ENCODE results near the gene TAF5L.

DNA sequence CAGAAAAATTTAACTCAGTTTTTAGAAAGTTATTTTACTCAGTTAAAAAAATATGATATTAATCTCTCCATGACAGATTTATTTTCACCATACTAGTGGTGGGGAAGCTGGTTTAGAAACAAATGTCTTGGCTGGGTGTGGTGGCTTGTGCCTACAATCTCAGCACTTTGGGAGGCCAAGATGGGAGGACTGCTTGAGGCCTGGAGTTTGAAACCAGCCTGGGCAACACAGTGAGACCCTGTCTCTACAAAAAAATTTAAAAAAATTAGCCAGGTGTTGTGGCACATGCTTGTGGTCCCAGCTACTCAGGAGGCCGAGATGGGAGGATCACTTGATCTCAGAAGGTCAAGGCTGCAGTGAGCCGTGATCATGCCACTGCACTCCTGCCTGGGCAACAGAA lies 17.3 kb downstream of the TAF5L start:
- TF ChIP-seq CTCF (IDR thresholded peaks at IDR 0.05; ENCODE audit: control extremely low read depth in 1 of 3, insufficient read depth in 1 of 3, low read depth in 1 of 3, low read length in 3 of 3): no peak
- no peak for TF ChIP-seq GABPA (IDR thresholded peaks at IDR 0.05; ENCODE audit: borderline replicate concordance, insufficient read depth, low read length)
- TF ChIP-seq SUZ12 (IDR thresholded peaks at IDR 0.05; ENCODE audit: low read length): no peak
- TF ChIP-seq YY1 (IDR thresholded peaks at IDR 0.05; ENCODE audit: low read depth, low read length): no peak
- TF ChIP-seq, protein P1, sequence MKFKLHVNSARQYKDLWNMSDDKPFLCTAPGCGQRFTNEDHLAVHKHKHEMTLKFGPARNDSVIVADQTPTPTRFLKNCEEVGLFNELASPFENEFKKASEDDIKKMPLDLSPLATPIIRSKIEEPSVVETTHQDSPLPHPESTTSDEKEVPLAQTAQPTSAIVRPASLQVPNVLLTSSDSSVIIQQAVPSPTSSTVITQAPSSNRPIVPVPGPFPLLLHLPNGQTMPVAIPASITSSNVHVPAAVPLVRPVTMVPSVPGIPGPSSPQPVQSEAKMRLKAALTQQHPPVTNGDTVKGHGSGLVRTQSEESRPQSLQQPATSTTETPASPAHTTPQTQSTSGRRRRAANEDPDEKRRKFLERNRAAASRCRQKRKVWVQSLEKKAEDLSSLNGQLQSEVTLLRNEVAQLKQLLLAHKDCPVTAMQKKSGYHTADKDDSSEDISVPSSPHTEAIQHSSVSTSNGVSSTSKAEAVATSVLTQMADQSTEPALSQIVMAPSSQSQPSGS (IDR thresholded peaks at IDR 0.05; ENCODE audit: low read length): no peak
- TF ChIP-seq ZNF274 (IDR thresholded peaks at IDR 0.05; ENCODE audit: borderline replicate concordance, extremely low read depth, low read length): no peak
- no peak for TF ChIP-seq HDAC2 (IDR thresholded peaks at IDR 0.05; ENCODE audit: borderline replicate concordance in 1 of 2, low read depth in 2 of 2, low read length in 2 of 2)
- TF ChIP-seq CREB1 (IDR thresholded peaks at IDR 0.05): no peak
- TF ChIP-seq EZH2 (IDR thresholded peaks at IDR 0.05; ENCODE audit: low read depth, low read length, severe bottlenecking): no peak
